Ishikawa (cell line): ENCODE measurements around the gene ROR1.

Experiments used
- CEBPB ChIP-seq: IDR thresholded peaks from 2 replicates; pipeline ENCODE4 v1.6.1; 2012
- CREB1 ChIP-seq: IDR thresholded peaks from 2 replicates; pipeline ENCODE4 v1.6.1; 2012; ENCODE audit warnings: low read depth
- EGR1 ChIP-seq: IDR thresholded peaks from 2 replicates; pipeline ENCODE4 v1.6.1; 2012
- EP300 ChIP-seq: IDR thresholded peaks from 2 replicates; pipeline ENCODE4 v1.6.1; 2012; ENCODE audit warnings: borderline replicate concordance
- FOXM1 ChIP-seq: IDR thresholded peaks from 2 replicates; pipeline ENCODE4 v1.6.1; 2012; ENCODE audit warnings: low read depth, borderline replicate concordance
- NFIC ChIP-seq: IDR thresholded peaks from 2 replicates; pipeline ENCODE4 v1.6.1; 2012
- RAD21 ChIP-seq: IDR thresholded peaks from 2 replicates; pipeline ENCODE4 v1.6.1; 2012; ENCODE audit warnings: low read depth
- TAF1 ChIP-seq: IDR thresholded peaks from 2 replicates; pipeline ENCODE4 v1.6.1; 2012; ENCODE audit warnings: low read depth, mild to moderate bottlenecking
- TCF12 ChIP-seq: IDR thresholded peaks from 2 replicates; pipeline ENCODE4 v1.6.1; 2012; ENCODE audit warnings: low read depth
- TEAD4 ChIP-seq: IDR thresholded peaks from 2 replicates; pipeline ENCODE4 v1.6.1; 2012
- USF1 ChIP-seq: IDR thresholded peaks from 2 replicates; pipeline ENCODE4 v1.6.1; 2012
- YY1 ChIP-seq: IDR thresholded peaks from 2 replicates; pipeline ENCODE4 v1.6.1; 2012; ENCODE audit warnings: low read depth
- ZBTB7A ChIP-seq: IDR thresholded peaks from 2 replicates; pipeline ENCODE4 v1.6.1; 2012; ENCODE audit warnings: low read depth
- TF ChIP-seq, protein P1 (sequence below): IDR thresholded peaks from 2 replicates; pipeline ENCODE4 v1.6.1; 2012
- TF ChIP-seq, protein P2 (sequence below): IDR thresholded peaks from 2 replicates; pipeline ENCODE4 v1.6.1; 2012; ENCODE audit warnings: low read depth, mild to moderate bottlenecking

Gene ROR1

DNA sequence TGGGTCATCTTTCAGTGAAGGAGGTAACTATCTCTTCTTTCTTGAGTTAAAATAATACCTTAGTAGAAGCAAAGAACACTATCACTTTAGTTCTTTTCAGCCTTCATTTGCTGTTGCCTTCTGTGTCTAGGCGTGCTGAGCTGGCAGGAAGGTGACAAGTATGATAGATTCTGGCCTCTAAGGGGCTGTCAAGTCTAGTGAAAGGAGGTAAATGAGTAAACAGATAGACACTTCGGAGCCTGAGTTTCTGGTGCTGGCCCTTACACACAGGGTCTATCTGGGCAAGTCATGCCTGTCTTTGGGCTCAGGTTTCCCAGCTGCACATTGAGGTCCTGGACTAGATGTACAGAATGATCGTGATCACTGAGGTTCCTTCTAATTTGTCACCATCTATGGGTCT lies 89.3 kb downstream of the ROR1 start:
- TF ChIP-seq TEAD4 (no peak), TCF12 (no peak), CREB1 (no peak), EP300 (no peak), ZBTB7A (no peak), CEBPB (no peak), TAF1 (no peak), USF1 (no peak), RAD21 (no peak), EGR1 (no peak), FOXM1 (no peak), NFIC (no peak), YY1 (no peak)
- TF ChIP-seq, protein P1, sequence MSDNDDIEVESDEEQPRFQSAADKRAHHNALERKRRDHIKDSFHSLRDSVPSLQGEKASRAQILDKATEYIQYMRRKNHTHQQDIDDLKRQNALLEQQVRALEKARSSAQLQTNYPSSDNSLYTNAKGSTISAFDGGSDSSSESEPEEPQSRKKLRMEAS = no peak
- TF ChIP-seq, protein P2, sequence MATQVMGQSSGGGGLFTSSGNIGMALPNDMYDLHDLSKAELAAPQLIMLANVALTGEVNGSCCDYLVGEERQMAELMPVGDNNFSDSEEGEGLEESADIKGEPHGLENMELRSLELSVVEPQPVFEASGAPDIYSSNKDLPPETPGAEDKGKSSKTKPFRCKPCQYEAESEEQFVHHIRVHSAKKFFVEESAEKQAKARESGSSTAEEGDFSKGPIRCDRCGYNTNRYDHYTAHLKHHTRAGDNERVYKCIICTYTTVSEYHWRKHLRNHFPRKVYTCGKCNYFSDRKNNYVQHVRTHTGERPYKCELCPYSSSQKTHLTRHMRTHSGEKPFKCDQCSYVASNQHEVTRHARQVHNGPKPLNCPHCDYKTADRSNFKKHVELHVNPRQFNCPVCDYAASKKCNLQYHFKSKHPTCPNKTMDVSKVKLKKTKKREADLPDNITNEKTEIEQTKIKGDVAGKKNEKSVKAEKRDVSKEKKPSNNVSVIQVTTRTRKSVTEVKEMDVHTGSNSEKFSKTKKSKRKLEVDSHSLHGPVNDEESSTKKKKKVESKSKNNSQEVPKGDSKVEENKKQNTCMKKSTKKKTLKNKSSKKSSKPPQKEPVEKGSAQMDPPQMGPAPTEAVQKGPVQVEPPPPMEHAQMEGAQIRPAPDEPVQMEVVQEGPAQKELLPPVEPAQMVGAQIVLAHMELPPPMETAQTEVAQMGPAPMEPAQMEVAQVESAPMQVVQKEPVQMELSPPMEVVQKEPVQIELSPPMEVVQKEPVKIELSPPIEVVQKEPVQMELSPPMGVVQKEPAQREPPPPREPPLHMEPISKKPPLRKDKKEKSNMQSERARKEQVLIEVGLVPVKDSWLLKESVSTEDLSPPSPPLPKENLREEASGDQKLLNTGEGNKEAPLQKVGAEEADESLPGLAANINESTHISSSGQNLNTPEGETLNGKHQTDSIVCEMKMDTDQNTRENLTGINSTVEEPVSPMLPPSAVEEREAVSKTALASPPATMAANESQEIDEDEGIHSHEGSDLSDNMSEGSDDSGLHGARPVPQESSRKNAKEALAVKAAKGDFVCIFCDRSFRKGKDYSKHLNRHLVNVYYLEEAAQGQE = no peak

DNA sequence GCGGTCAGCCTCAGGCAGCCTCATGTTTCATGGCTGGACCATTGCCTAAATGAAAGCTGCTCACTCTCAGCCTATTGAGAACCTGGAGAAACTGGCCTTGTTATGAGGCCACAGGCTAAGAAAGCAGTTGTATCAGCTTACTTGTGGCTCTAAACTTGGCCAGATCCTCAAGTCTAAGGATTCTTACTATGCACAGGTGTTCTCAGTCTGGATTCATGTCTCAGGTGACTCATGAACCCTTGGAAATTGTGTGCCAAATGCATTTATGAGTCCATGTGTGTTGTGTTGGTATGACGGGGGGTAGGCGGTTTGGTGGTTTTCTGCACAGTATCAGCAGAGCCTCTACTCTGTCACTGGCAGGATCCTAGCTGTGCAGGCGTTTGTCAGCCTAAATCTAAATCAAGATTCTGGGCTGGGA lies 90.4 kb downstream of the ROR1 start:
- TF ChIP-seq TAF1 (no peak), CREB1 (no peak), NFIC (no peak), YY1 (no peak), ZBTB7A (no peak), FOXM1 (no peak)

- no peak for TF ChIP-seq USF1
- TF ChIP-seq, protein P1 = no peak
- no peak for TF ChIP-seq FOXM1
- TF ChIP-seq, protein P2 = no peak
- TF ChIP-seq EGR1 = no peak
- TF ChIP-seq TEAD4 = no peak
- no peak for TF ChIP-seq ZBTB7A
- no peak for TF ChIP-seq YY1
- TF ChIP-seq TAF1 = no peak
These were observed 91.7 kb downstream of the ROR1 start for GRCh38 chr1:63865561-63865960.

- TF ChIP-seq NFIC (no peak), EP300 (no peak), TEAD4 (no peak), USF1 (no peak), EGR1 (no peak), ZBTB7A (no peak), TAF1 (no peak), YY1 (no peak), CREB1 (no peak), FOXM1 (no peak), TCF12 (no peak), CEBPB (no peak), RAD21 (no peak)
- TF ChIP-seq, protein P2 = no peak
- TF ChIP-seq, protein P1 = no peak
These were observed 92.3 kb downstream of the ROR1 start for GRCh38 chr1:63866084-63866483.
